Fibroblast of lung (primary cell): ENCODE measurements around the gene SH2D7.

Experiments used
- EZH2 ChIP-seq: IDR thresholded peaks from 2 replicates; pipeline ENCODE4 v1.5.1; 2012; ENCODE audit warnings: low read length, control low read depth, mild to moderate bottlenecking; ENCODE audit errors: missing control alignments
- TF ChIP-seq, protein P1 (sequence below), 2 donors: IDR thresholded peaks in 1 of 2; conservative IDR thresholded peaks in 1 of 2; 1 replicate in 1 of 2; 2 replicates in 1 of 2; pipeline ENCODE4 v1.5.1; 2011 to 2012; ENCODE audit warnings: low read length in 2 of 2, control low read depth in 1 of 2, inconsistent platforms in 1 of 2, low read depth in 1 of 2, mild to moderate bottlenecking in 1 of 2

DNA sequence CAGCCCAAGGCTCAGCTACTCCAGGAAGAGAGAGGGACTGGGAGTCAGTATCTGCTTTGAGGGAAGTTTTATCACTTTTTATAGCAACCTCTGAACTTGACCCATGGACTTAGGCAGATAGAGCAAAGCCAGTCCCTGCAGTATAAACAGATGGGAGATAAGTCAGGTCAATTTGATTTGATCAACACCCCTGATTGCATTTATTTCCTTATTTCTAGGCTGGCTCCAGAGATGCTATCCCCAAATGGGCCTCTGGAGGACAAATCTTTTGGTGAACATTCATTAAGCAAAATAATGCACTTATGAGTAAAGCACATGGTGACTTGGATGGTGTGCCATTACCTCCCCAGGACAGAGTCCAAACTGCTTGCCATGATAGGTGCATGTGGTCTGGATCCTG, 47.9 kb downstream of the SH2D7 start:
- TF ChIP-seq, protein P1, sequence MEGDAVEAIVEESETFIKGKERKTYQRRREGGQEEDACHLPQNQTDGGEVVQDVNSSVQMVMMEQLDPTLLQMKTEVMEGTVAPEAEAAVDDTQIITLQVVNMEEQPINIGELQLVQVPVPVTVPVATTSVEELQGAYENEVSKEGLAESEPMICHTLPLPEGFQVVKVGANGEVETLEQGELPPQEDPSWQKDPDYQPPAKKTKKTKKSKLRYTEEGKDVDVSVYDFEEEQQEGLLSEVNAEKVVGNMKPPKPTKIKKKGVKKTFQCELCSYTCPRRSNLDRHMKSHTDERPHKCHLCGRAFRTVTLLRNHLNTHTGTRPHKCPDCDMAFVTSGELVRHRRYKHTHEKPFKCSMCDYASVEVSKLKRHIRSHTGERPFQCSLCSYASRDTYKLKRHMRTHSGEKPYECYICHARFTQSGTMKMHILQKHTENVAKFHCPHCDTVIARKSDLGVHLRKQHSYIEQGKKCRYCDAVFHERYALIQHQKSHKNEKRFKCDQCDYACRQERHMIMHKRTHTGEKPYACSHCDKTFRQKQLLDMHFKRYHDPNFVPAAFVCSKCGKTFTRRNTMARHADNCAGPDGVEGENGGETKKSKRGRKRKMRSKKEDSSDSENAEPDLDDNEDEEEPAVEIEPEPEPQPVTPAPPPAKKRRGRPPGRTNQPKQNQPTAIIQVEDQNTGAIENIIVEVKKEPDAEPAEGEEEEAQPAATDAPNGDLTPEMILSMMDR (conservative IDR thresholded peaks at IDR 0.05 in 1 of 2, IDR thresholded peaks at IDR 0.05 in 1 of 2; ENCODE audit: low read depth in 1 of 2, low read length in 2 of 2) = no peak
- TF ChIP-seq EZH2 = no peak
